Tibial artery (tissue), 4 donors: ENCODE data around the gene ELMOD2.

Experiments
- DNase-seq, 2 donors: peaks; one replicate each; pipeline ENCODE4 v3.0.0-alpha.2; 2019
- H3K27ac ChIP-seq, 2 donors: fragments of 200-600 bp; sonication (generic) in 1 of 2; 1 replicate in 1 of 2; 2 replicates in 1 of 2; pipeline ENCODE4 v1.5.1; 2018 to 2019; ENCODE audit warnings: mild to moderate bottlenecking in 1 of 2
- H3K27me3 ChIP-seq, 2 donors: fragments of 200-600 bp; sonication (generic) in 1 of 2; one replicate each; pipeline versions ENCODE4 v1.5.1 to v1.6.0; 2016 to 2019
- H3K36me3 ChIP-seq, 3 donors: fragments of 200-600 bp; sonication (generic) in 2 of 3; one replicate each; pipeline ENCODE4 v1.5.1; 2016 to 2019; ENCODE audit warnings: mild to moderate bottlenecking in 2 of 3
- H3K4me1 ChIP-seq, 4 donors: fragments of 200-600 bp; sonication (generic) in 2 of 4; 1 replicate in 3 of 4; 2 replicates in 1 of 4; pipeline ENCODE4 v1.5.1; 2016 to 2019
- H3K4me3 ChIP-seq, 2 donors: fragments of 200-600 bp; sonication (generic) in 1 of 2; 1 replicate in 1 of 2; 2 replicates in 1 of 2; pipeline ENCODE4 v1.5.1; 2018 to 2019; ENCODE audit warnings: mild to moderate bottlenecking in 2 of 2
- H3K9me3 ChIP-seq, 3 donors: fragments of 200-600 bp; sonication (generic) in 1 of 3; one replicate each; pipeline ENCODE4 v1.5.1; 2016 to 2019
- CTCF ChIP-seq, 2 experiments: fragments of 200-600 bp in 1 of 2; fragments of 450-650 bp in 1 of 2; IDR thresholded peaks; one replicate each; pipeline ENCODE4 v1.5.1; 2017 to 2019; ENCODE audit warnings: antibody characterized with exemption in 2 of 2, mild to moderate bottlenecking in 1 of 2, moderate library complexity in 1 of 2
- intact Hi-C: fragments of 100-400 bp; cut with DNase I; formaldehyde crosslinking; loops from one replicate; pipeline ENCODE4 v1.15.0; 2023; ENCODE audit warnings: low total_unique reads

The ELMOD2 gene

GRCh38 chr4:140533951-140534480 lies 10.0 kb downstream of the ELMOD2 start:
- H3K27me3 ChIP-seq: no peaks in the 10 kb centered on the region
- no peak for DNase-seq
- peaks cover 12 to 41% (median 15%) of the 10 kb centered on the region in 3 donors for H3K36me3 ChIP-seq
- intact Hi-C loops: no loop called here
- no peak overlapping the region for H3K27ac ChIP-seq
- H3K9me3 ChIP-seq: no peaks in the 10 kb centered on the region
- H3K4me1 ChIP-seq: no peaks in the 10 kb centered on the region
- H3K4me3 ChIP-seq: no peak overlapping the region
- no peak for TF ChIP-seq CTCF (IDR thresholded peaks at IDR 0.05)

GRCh38 chr4:140556372-140557085 lies 32.6 kb downstream of the ELMOD2 start:
- H3K4me1 ChIP-seq: no peaks in the 10 kb centered on the region
- H3K27me3 ChIP-seq: no peaks in the 10 kb centered on the region
- TF ChIP-seq CTCF (IDR thresholded peaks at IDR 0.05): no peak
- no peak overlapping the region for H3K4me3 ChIP-seq
- no peaks in the 10 kb centered on the region for H3K9me3 ChIP-seq
- intact Hi-C loops: no loop called here
- H3K36me3 ChIP-seq: peaks cover 3 to 14% (median 4%) of the 10 kb centered on the region in 3 donors
- no peak for DNase-seq
- no peak overlapping the region for H3K27ac ChIP-seq

GRCh38 chr4:140557831-140558435 lies 34.0 kb downstream of the ELMOD2 start:
- Histone ChIP-seq H3K27ac (no peak overlapping the region), H3K27me3 (no peaks in the 10 kb centered on the region), H3K9me3 (no peaks in the 10 kb centered on the region), H3K4me1 (no peaks in the 10 kb centered on the region), H3K4me3 (no peak overlapping the region), H3K36me3 (peaks cover 0 to 4% (median 0%) of the 10 kb centered on the region in 3 donors)
- TF ChIP-seq CTCF (IDR thresholded peaks at IDR 0.05): no peak
- intact Hi-C loops: no loop called here
- no peak for DNase-seq

GRCh38 chr4:140559696-140560095 lies 35.7 kb downstream of the ELMOD2 start:
- H3K27ac ChIP-seq: no peak overlapping the region
- no peak for DNase-seq
- no peaks in the 10 kb centered on the region for H3K9me3 ChIP-seq
- H3K4me3 ChIP-seq: no peak overlapping the region
- intact Hi-C loops: no loop called here
- H3K27me3 ChIP-seq: no peaks in the 10 kb centered on the region
- no peaks in the 10 kb centered on the region for H3K4me1 ChIP-seq
- TF ChIP-seq CTCF (IDR thresholded peaks at IDR 0.05): no peak
- no peaks in the 10 kb centered on the region for H3K36me3 ChIP-seq

- no peak for TF ChIP-seq CTCF (IDR thresholded peaks at IDR 0.05)
- H3K36me3 ChIP-seq: no peaks in the 10 kb centered on the region
- peak in 1 of 2 donors; percentile 65 for DNase-seq
- intact Hi-C loops: no loop called here
- peaks cover 0 to 39% of the 10 kb centered on the region in 2 donors for H3K27me3 ChIP-seq
- peaks cover 0 to 20% (median 16%) of the 10 kb centered on the region in 4 donors for H3K4me1 ChIP-seq
- H3K9me3 ChIP-seq: peaks cover 0 to 15% (median 9%) of the 10 kb centered on the region in 3 donors
- H3K4me3 ChIP-seq: peak within 1 kb of the TSS; percentile 44 to 56
- H3K27ac ChIP-seq: no peak within 1 kb of the TSS
These were observed 44.7 kb downstream of the ELMOD2 start, which contains the start of gene UCP1 for GRCh38 chr4:140568507-140569306. UCP1 (minus strand) TSS chr4:140568961; CDS start chr4:140568729, 232 bp downstream.
